NCI-H82 treated with DMSO at 0.1 percent for 48 hours (cell line): ENCODE results near the gene CENPQ.

Source experiments
- DNase-seq: peaks from one replicate; lab custom pipeline; 2025; ENCODE audit not compliant: unreplicated experiment; lab: John Stamatoyannopoulos, UW

Gene CENPQ

GRCh38 chr6:49504666-49505065 is 41.5 kb downstream of the CENPQ start:
- no peak for DNase-seq

GRCh38 chr6:49506569-49507111 is 43.5 kb downstream of the CENPQ start:
- DNase-seq = no peak

GRCh38 chr6:49509342-49509741 is 46.2 kb downstream of the CENPQ start:
- no peak for DNase-seq

- DNase-seq = no peak
These were observed 50.2 kb downstream of the CENPQ start for GRCh38 chr6:49513153-49513989.

GRCh38 chr6:49514571-49515484 is 51.7 kb downstream of the CENPQ start:
- DNase-seq = no peak

GRCh38 chr6:49515485-49516146 is 52.4 kb downstream of the CENPQ start:
- DNase-seq = no peak

- DNase-seq = no peak
These were observed 53.0 kb downstream of the CENPQ start for GRCh38 chr6:49516147-49516505.

GRCh38 chr6:49517919-49518318 is 54.7 kb downstream of the CENPQ start:
- DNase-seq = no peak

- no peak for DNase-seq
These were observed 56.5 kb downstream of the CENPQ start for GRCh38 chr6:49519660-49520059.

- no peak for DNase-seq
These were observed 59.8 kb downstream of the CENPQ start for GRCh38 chr6:49522710-49523593.

GRCh38 chr6:49523901-49524300 is 60.7 kb downstream of the CENPQ start:
- no peak for DNase-seq

- no peak for DNase-seq
These were observed 61.4 kb downstream of the CENPQ start for GRCh38 chr6:49524541-49524940.

GRCh38 chr6:49526598-49526997 is 63.4 kb downstream of the CENPQ start:
- DNase-seq = no peak

- no peak for DNase-seq
These were observed 64.2 kb downstream of the CENPQ start for GRCh38 chr6:49527320-49527719.

- peak; percentile 61 for DNase-seq
These were observed 65.4 kb downstream of the CENPQ start for GRCh38 chr6:49528571-49528970.

GRCh38 chr6:49530141-49530776 is 67.1 kb downstream of the CENPQ start:
- no peak for DNase-seq

GRCh38 chr6:49531774-49532569 is 68.8 kb downstream of the CENPQ start:
- DNase-seq = peak; percentile 65

- no peak for DNase-seq
These were observed 72.6 kb downstream of the CENPQ start for GRCh38 chr6:49535795-49536194.

GRCh38 chr6:49539102-49539501 is 75.9 kb downstream of the CENPQ start:
- no peak for DNase-seq
